Keratinocyte (primary cell): ENCODE measurements around the gene TPK1. TPM values are rescaled to one million over a fixed set of nuclear protein-coding genes. Genes with fewer than 3 reads are reported as not detected.

Experiments used
- DNase-seq: peaks from one replicate; pipeline ENCODE4 v3.0.0-alpha.2; 2011; ENCODE audit warnings: low read depth, missing footprints, low spot score
- FAIRE-seq: peaks from 2 replicates; lab custom pipeline; 2011; peaks lifted over from hg19 to GRCh38; lab: Jason Lieb, UNC
- H2AFZ ChIP-seq: 2 replicates; pipeline ENCODE4 v1.6.0; 2012; ENCODE audit warnings: low read length, control low read depth, inconsistent platforms; ENCODE audit not compliant: control insufficient read depth
- H3K27ac ChIP-seq: 2 replicates; pipeline ENCODE4 v1.5.1; 2011; ENCODE audit warnings: low read length; ENCODE audit not compliant: control insufficient read depth, insufficient read depth
- H3K27me3 ChIP-seq: 3 replicates; pipeline ENCODE4 v1.6.0; 2011; ENCODE audit warnings: low read length; ENCODE audit not compliant: control insufficient read depth, insufficient read depth; ENCODE audit errors: extremely low read depth
- H3K36me3 ChIP-seq, 2 experiments: 2 replicates in 1 of 2; 3 replicates in 1 of 2; pipeline ENCODE4 v1.5.1; 2011; ENCODE audit warnings: low read length in 2 of 2, mild to moderate bottlenecking in 1 of 2; ENCODE audit not compliant: control insufficient read depth in 2 of 2, insufficient read depth in 2 of 2; ENCODE audit errors: extremely low read depth in 1 of 2
- H3K4me1 ChIP-seq: 3 replicates; pipeline ENCODE4 v1.5.1; 2011; ENCODE audit warnings: low read length; ENCODE audit not compliant: control insufficient read depth, insufficient read depth; ENCODE audit errors: extremely low read depth
- H3K4me2 ChIP-seq: 3 replicates; pipeline ENCODE4 v1.6.0; 2011; ENCODE audit warnings: low read depth, low read length; ENCODE audit not compliant: control insufficient read depth, insufficient read depth; ENCODE audit errors: extremely low read depth
- H3K4me3 ChIP-seq, 3 experiments: fragments of 200-600 bp in 1 of 3; sonication (generic) in 1 of 3; 2 replicates in 2 of 3; 3 replicates in 1 of 3; pipeline ENCODE4 v1.5.1; 2011 to 2016; ENCODE audit warnings: low read length in 3 of 3, mild to moderate bottlenecking in 3 of 3, control low read depth in 2 of 3, inconsistent platforms in 1 of 3, low read depth in 1 of 3, mixed read lengths in 1 of 3, mixed run types in 1 of 3, moderate library complexity in 1 of 3; ENCODE audit not compliant: control insufficient read depth in 2 of 3, insufficient read depth in 2 of 3; ENCODE audit errors: extremely low read depth in 1 of 3
- H3K79me2 ChIP-seq: 2 replicates; pipeline ENCODE4 v1.6.0; 2012; ENCODE audit warnings: low read length; ENCODE audit not compliant: control insufficient read depth, insufficient read depth
- H3K9ac ChIP-seq: 3 replicates; pipeline ENCODE4 v1.6.0; 2011; ENCODE audit warnings: low read length; ENCODE audit not compliant: control insufficient read depth, insufficient read depth; ENCODE audit errors: extremely low read depth
- H3K9me1 ChIP-seq: 3 replicates; pipeline ENCODE4 v1.6.0; 2011; ENCODE audit warnings: low read length; ENCODE audit not compliant: control insufficient read depth, insufficient read depth; ENCODE audit errors: extremely low read depth
- H3K9me3 ChIP-seq: 2 replicates; pipeline ENCODE4 v1.5.1; 2012; ENCODE audit warnings: low read depth, low read length; ENCODE audit not compliant: control insufficient read depth
- H4K20me1 ChIP-seq: 3 replicates; pipeline ENCODE4 v1.6.0; 2011; ENCODE audit warnings: low read length; ENCODE audit not compliant: control insufficient read depth, insufficient read depth; ENCODE audit errors: extremely low read depth
- EZH2 ChIP-seq: IDR thresholded peaks from one replicate; pipeline ENCODE4 v1.6.1; 2012; ENCODE audit warnings: inconsistent platforms, mild to moderate bottlenecking, low read length, moderate library complexity
- dilution Hi-C: fragments of 300-500 bp; cut with MboI; formaldehyde crosslinking; loops from one replicate; pipeline ENCODE4 v1.7.0; 2020; ENCODE audit warnings: low sequenced_read_pairs; ENCODE audit not compliant: extremely low pct_ligation_motif_present
- polyA plus RNA-seq, 5 experiments: library from polyadenylated mRNA; depleted of rRNA in 3 of 5; stranded (reverse) in 3 of 5; stranded (forward) in 1 of 5; unstranded in 1 of 5; fragments of >200 nt; gene quantifications; 1 replicate in 1 of 5; 2 replicates in 3 of 5; 3 replicates in 1 of 5; pipeline versions ENCODE4 v1.2.1 to v1.2.3, GENCODE V29; 2011 to 2012; ENCODE audit warnings: missing spikeins in 2 of 5, low read depth in 1 of 5, low replicate concordance in 1 of 5
- TF ChIP-seq, protein P1 (sequence below), 3 experiments: IDR thresholded peaks in 1 of 3; conservative IDR thresholded peaks in 1 of 3; optimal IDR thresholded peaks in 1 of 3; 2 replicates in 2 of 3; 3 replicates in 1 of 3; pipeline versions ENCODE3 to v1.5.1; 2011; ENCODE audit warnings: low read length in 3 of 3, mild to moderate bottlenecking in 3 of 3, moderate library complexity in 2 of 3, control low read depth in 1 of 3, inconsistent platforms in 1 of 3; ENCODE audit not compliant: insufficient read depth in 2 of 3; ENCODE audit errors: extremely low read depth in 1 of 3

Gene TPK1
- polyA plus RNA-seq, 1 donor (not counting 4 experiments of a cell fraction or from before 2014, with no cell fraction given): 1.9 TPM

DNA sequence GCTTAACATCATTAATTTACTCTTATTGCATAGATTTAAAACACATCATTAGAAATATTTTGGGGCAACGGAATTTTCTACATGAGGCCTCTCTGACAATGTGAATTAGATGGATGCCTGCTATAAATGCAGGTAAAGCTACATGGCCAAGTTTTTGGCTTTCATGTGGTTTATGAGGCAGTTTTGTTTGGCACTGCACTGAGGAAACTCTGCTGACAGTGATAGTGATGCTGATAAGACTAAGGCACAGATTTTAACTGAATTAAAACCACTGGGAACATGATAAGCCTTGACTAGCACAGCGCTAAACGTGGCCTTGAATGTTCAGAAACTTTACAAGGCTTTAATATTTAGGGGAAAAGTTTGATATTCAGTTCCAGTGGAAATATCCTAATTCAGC is 318.1 kb downstream of the TPK1 start:
- Histone ChIP-seq H3K4me1 (no peaks in the 10 kb centered on the region), H3K79me2 (no peaks in the 10 kb centered on the region), H2AFZ (no peak overlapping the region), H3K9me3 (no peaks in the 10 kb centered on the region), H3K9ac (no peak overlapping the region), H3K36me3 (no peaks in the 10 kb centered on the region), H4K20me1 (no peaks in the 10 kb centered on the region), H3K27ac (no peak overlapping the region), H3K27me3 (no peaks in the 10 kb centered on the region), H3K4me2 (no peak overlapping the region), H3K9me1 (no peaks in the 10 kb centered on the region), H3K4me3 (no peak overlapping the region)
- no peak for DNase-seq
- dilution Hi-C loops: no loop called here
- TF ChIP-seq, protein P1, sequence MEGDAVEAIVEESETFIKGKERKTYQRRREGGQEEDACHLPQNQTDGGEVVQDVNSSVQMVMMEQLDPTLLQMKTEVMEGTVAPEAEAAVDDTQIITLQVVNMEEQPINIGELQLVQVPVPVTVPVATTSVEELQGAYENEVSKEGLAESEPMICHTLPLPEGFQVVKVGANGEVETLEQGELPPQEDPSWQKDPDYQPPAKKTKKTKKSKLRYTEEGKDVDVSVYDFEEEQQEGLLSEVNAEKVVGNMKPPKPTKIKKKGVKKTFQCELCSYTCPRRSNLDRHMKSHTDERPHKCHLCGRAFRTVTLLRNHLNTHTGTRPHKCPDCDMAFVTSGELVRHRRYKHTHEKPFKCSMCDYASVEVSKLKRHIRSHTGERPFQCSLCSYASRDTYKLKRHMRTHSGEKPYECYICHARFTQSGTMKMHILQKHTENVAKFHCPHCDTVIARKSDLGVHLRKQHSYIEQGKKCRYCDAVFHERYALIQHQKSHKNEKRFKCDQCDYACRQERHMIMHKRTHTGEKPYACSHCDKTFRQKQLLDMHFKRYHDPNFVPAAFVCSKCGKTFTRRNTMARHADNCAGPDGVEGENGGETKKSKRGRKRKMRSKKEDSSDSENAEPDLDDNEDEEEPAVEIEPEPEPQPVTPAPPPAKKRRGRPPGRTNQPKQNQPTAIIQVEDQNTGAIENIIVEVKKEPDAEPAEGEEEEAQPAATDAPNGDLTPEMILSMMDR (optimal IDR thresholded peaks at IDR 0.05 in 1 of 3, IDR thresholded peaks at IDR 0.05 in 1 of 3, conservative IDR thresholded peaks at IDR 0.05 in 1 of 3; ENCODE audit: extremely low read depth in 1 of 3, insufficient read depth in 2 of 3, low read length in 3 of 3): no peak
- TF ChIP-seq EZH2: no peak
- FAIRE-seq: no peak

DNA sequence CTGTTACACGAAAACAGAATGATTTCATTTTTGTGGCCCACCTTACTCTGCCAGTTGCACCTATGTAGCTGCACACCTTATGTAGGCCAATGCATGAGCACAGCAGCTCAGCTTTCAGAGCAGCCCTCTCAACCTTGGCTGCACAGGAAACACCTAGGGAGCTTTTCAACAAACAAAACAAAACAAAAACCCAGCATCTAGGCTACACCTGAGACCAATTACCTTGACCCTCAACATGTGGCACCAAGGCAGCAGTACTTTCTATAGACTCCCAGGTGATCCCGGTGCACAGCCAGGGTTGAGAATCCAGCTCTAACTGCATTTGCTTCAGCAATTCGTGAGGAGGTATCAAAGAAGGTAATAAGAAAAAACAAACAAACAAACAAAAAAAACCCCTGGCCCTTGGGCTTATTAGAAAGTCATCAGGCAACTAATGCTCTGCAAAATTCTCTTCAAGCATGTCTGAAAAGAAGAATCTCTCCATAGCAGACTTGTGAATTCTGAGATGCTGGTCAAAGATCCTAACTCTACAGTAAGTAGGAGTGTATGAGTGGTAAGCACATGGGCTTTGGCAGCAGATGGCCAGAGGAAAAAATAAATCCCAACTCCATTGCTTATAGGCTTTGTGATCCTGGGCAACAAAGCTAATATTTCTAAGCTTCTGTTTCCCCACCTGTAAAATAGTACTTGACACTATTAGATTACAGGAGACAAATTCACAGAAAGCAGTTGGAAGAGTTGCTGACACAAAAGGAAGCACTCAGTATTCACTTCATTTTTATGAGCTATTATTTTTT is 318.9 kb downstream of the TPK1 start:
- no peak overlapping the region for H3K27ac ChIP-seq
- no peak for TF ChIP-seq EZH2
- TF ChIP-seq, protein P1 (optimal IDR thresholded peaks at IDR 0.05 in 1 of 3, IDR thresholded peaks at IDR 0.05 in 1 of 3, conservative IDR thresholded peaks at IDR 0.05 in 1 of 3; ENCODE audit: extremely low read depth in 1 of 3, insufficient read depth in 2 of 3, low read length in 3 of 3): no peak
- H3K79me2 ChIP-seq: no peaks in the 10 kb centered on the region
- no peaks in the 10 kb centered on the region for H4K20me1 ChIP-seq
- no peaks in the 10 kb centered on the region for H3K9me1 ChIP-seq
- H3K4me3 ChIP-seq: no peak overlapping the region
- H3K9ac ChIP-seq: no peak overlapping the region
- no peaks in the 10 kb centered on the region for H3K9me3 ChIP-seq
- no peaks in the 10 kb centered on the region for H3K27me3 ChIP-seq
- H3K4me2 ChIP-seq: no peak overlapping the region
- dilution Hi-C loops: no loop called here
- H3K36me3 ChIP-seq: no peaks in the 10 kb centered on the region
- no peak overlapping the region for H2AFZ ChIP-seq
- DNase-seq: no peak
- FAIRE-seq: no peak
- no peaks in the 10 kb centered on the region for H3K4me1 ChIP-seq
